ENCODE data around the gene ADORA2A. TPM values are rescaled to one million over a fixed set of nuclear protein-coding genes. Genes with fewer than 3 reads are reported as not detected.

ADORA2A gene
- total and polyA plus RNA-seq, 4 donors = 5.5 to 54.9 (median 22.8) TPM

Other genes starting within 250 kb of the ADORA2A start
- 10 to 100 TPM; 15.9 to 82.6 TPM for gene SUSD2, start 246.1 kb upstream of the ADORA2A start, total RNA-seq
- gene SUSD2, start 246.1 kb upstream of the ADORA2A start, polyA plus RNA-seq = 100 to 1,000 TPM in 1 of 2 donors, 10 to 100 TPM in 1; 16.8 to 192 TPM
- gene GGT5, start 182.5 kb upstream of the ADORA2A start, total RNA-seq = 10 to 100 TPM in 1 of 2 donors, 1 to 10 TPM in 1; 9.8 to 92.0 TPM
- gene GGT5, start 182.5 kb upstream of the ADORA2A start, polyA plus RNA-seq = 10 to 100 TPM; 50.7 to 58.7 TPM
- 10 to 100 TPM; 61.3 to 83.9 TPM for gene SPECC1L, start 156.8 kb upstream of the ADORA2A start, total RNA-seq
- gene SPECC1L, start 156.8 kb upstream of the ADORA2A start, polyA plus RNA-seq = 10 to 100 TPM; 10.4 to 14.3 TPM
- gene UPB1, start 67.7 kb downstream of the ADORA2A start, total RNA-seq = 1 to 10 TPM; 2.1 to 4.0 TPM
- 1 to 10 TPM in 1 of 2 donors, under 1 TPM in 1; 0.87 to 4.5 TPM for gene UPB1, start 67.7 kb downstream of the ADORA2A start, polyA plus RNA-seq
- 100 to 1,000 TPM in 1 of 2 donors, 10 to 100 TPM in 1; 94.6 to 130 TPM for gene GUCD1, start 127.5 kb downstream of the ADORA2A start, total RNA-seq
- 100 to 1,000 TPM in 1 of 2 donors, 10 to 100 TPM in 1; 87.8 to 120 TPM for gene GUCD1, start 127.5 kb downstream of the ADORA2A start, polyA plus RNA-seq
- gene SNRPD3, start 128.4 kb downstream of the ADORA2A start, total RNA-seq = 100 to 1,000 TPM in 1 of 2 donors, 10 to 100 TPM in 1; 76.3 to 193 TPM
- gene SNRPD3, start 128.4 kb downstream of the ADORA2A start, polyA plus RNA-seq = 100 to 1,000 TPM; 109 to 113 TPM
- 10 to 100 TPM in 1 of 2 donors, 1 to 10 TPM in 1; 8.9 to 17.9 TPM for gene LRRC75B, start 165.5 kb downstream of the ADORA2A start, total RNA-seq
- gene LRRC75B, start 165.5 kb downstream of the ADORA2A start, polyA plus RNA-seq = 10 to 100 TPM in 1 of 2 donors, 1 to 10 TPM in 1; 4.4 to 13.3 TPM
- 10 to 100 TPM; 31.8 to 69.7 TPM for gene GGT1, start 175.6 kb downstream of the ADORA2A start, total RNA-seq
- 100 to 1,000 TPM in 1 of 2 donors, 10 to 100 TPM in 1; 36.1 to 162 TPM for gene GGT1, start 175.6 kb downstream of the ADORA2A start, polyA plus RNA-seq